GM23338 (cell line): ENCODE results near the gene CNTNAP2. TPM values are rescaled to one million over a fixed set of nuclear protein-coding genes. Genes with fewer than 3 reads are reported as not detected.

Source experiments
- EZH2 ChIP-seq: fragments of 200-600 bp; sonication (generic); IDR thresholded peaks from one replicate; pipeline ENCODE4 v1.8.0; 2017; ENCODE audit warnings: antibody characterized with exemption, mild to moderate bottlenecking, low read depth; ENCODE audit not compliant: unreplicated experiment
- EZH2phosphoT487 ChIP-seq: fragments of 200-600 bp; sonication (generic); IDR thresholded peaks from one replicate; pipeline ENCODE4 v1.8.1; 2018; ENCODE audit warnings: antibody characterized with exemption; ENCODE audit not compliant: unreplicated experiment
- JUNB ChIP-seq: IDR thresholded peaks from one replicate; pipeline ENCODE4 v1.6.1; 2016; ENCODE audit warnings: antibody characterized with exemption; ENCODE audit not compliant: unreplicated experiment
- NANOG ChIP-seq: IDR thresholded peaks from 2 replicates; pipeline ENCODE4 v1.6.1; 2016; ENCODE audit warnings: antibody characterized with exemption, borderline replicate concordance
- POLR2AphosphoS5 ChIP-seq: IDR thresholded peaks from 2 replicates; pipeline ENCODE4 v1.6.1; 2016; ENCODE audit warnings: antibody characterized with exemption, low read depth
- ZNF114 ChIP-seq: fragments of 250-450 bp; sonication (Bioruptor Pico); IDR thresholded peaks from 2 replicates; pipeline ENCODE4 v1.5.0; 2020; ENCODE audit warnings: mild to moderate bottlenecking, moderate library complexity
- polyA plus RNA-seq: library from polyadenylated mRNA; unstranded; fragments of >200 nt; fragmentation: Nextera tagmentation; extraction: Ambion mirVana; gene quantifications from 2 replicates; pipeline ENCODE4 v1.2.1, GENCODE V29; 2016
- total RNA-seq: library from RNA; depleted of rRNA; stranded (reverse); fragments of >200 nt; shearing (Covaris generic); gene quantifications from 2 replicates; pipeline ENCODE4 v1.2.3, GENCODE V29; 2014
- TF ChIP-seq, protein P1 (sequence below): fragments of 250-450 bp; sonication (Bioruptor Pico); IDR thresholded peaks from 2 replicates; pipeline ENCODE4 v1.5.0; 2020; ENCODE audit warnings: mild to moderate bottlenecking, moderate library complexity
- TF ChIP-seq, protein P2 (sequence below), 2 experiments: fragments of 200-600 bp in 1 of 2; sonication (generic) in 1 of 2; conservative IDR thresholded peaks; 2 replicates each; pipeline versions ENCODE4 v1.5.1 to v1.6.1; 2016 to 2017; ENCODE audit warnings: antibody characterized with exemption in 2 of 2, low read depth in 2 of 2, mild to moderate bottlenecking in 2 of 2, moderate library complexity in 1 of 2
- TF ChIP-seq, protein P3 (sequence below): IDR thresholded peaks from 2 replicates; pipeline ENCODE4 v1.6.1; 2016; ENCODE audit warnings: antibody characterized with exemption
- TF ChIP-seq, protein P4 (sequence below): IDR thresholded peaks from one replicate; pipeline ENCODE4 v1.6.1; 2018; ENCODE audit warnings: antibody characterized with exemption; ENCODE audit not compliant: unreplicated experiment

Gene CNTNAP2
- total and polyA plus RNA-seq, 2 experiments from 2014 or later = 38.2 to 61.3 TPM

DNA sequence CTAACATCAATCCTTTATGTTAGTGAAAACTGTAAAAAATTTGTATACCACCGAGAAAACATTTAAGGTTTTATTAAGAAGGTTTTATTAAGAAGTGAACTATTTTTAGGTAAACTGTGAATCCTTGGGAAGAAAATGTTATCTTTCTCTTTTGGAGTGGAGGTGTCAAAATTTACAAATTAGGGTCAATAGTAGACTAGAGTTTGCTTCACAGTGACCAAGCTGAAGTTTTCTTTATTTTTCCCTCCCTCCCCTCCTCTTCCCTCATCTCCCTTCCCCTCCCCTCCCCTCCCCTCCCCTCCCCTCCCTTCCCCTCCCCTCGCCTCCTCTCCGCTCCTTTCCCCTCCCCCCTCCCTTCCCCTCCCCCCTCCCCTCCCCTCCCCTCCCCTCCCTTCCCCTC lies 168.8 kb downstream of the CNTNAP2 start (continued):
- TF ChIP-seq, protein P1, sequence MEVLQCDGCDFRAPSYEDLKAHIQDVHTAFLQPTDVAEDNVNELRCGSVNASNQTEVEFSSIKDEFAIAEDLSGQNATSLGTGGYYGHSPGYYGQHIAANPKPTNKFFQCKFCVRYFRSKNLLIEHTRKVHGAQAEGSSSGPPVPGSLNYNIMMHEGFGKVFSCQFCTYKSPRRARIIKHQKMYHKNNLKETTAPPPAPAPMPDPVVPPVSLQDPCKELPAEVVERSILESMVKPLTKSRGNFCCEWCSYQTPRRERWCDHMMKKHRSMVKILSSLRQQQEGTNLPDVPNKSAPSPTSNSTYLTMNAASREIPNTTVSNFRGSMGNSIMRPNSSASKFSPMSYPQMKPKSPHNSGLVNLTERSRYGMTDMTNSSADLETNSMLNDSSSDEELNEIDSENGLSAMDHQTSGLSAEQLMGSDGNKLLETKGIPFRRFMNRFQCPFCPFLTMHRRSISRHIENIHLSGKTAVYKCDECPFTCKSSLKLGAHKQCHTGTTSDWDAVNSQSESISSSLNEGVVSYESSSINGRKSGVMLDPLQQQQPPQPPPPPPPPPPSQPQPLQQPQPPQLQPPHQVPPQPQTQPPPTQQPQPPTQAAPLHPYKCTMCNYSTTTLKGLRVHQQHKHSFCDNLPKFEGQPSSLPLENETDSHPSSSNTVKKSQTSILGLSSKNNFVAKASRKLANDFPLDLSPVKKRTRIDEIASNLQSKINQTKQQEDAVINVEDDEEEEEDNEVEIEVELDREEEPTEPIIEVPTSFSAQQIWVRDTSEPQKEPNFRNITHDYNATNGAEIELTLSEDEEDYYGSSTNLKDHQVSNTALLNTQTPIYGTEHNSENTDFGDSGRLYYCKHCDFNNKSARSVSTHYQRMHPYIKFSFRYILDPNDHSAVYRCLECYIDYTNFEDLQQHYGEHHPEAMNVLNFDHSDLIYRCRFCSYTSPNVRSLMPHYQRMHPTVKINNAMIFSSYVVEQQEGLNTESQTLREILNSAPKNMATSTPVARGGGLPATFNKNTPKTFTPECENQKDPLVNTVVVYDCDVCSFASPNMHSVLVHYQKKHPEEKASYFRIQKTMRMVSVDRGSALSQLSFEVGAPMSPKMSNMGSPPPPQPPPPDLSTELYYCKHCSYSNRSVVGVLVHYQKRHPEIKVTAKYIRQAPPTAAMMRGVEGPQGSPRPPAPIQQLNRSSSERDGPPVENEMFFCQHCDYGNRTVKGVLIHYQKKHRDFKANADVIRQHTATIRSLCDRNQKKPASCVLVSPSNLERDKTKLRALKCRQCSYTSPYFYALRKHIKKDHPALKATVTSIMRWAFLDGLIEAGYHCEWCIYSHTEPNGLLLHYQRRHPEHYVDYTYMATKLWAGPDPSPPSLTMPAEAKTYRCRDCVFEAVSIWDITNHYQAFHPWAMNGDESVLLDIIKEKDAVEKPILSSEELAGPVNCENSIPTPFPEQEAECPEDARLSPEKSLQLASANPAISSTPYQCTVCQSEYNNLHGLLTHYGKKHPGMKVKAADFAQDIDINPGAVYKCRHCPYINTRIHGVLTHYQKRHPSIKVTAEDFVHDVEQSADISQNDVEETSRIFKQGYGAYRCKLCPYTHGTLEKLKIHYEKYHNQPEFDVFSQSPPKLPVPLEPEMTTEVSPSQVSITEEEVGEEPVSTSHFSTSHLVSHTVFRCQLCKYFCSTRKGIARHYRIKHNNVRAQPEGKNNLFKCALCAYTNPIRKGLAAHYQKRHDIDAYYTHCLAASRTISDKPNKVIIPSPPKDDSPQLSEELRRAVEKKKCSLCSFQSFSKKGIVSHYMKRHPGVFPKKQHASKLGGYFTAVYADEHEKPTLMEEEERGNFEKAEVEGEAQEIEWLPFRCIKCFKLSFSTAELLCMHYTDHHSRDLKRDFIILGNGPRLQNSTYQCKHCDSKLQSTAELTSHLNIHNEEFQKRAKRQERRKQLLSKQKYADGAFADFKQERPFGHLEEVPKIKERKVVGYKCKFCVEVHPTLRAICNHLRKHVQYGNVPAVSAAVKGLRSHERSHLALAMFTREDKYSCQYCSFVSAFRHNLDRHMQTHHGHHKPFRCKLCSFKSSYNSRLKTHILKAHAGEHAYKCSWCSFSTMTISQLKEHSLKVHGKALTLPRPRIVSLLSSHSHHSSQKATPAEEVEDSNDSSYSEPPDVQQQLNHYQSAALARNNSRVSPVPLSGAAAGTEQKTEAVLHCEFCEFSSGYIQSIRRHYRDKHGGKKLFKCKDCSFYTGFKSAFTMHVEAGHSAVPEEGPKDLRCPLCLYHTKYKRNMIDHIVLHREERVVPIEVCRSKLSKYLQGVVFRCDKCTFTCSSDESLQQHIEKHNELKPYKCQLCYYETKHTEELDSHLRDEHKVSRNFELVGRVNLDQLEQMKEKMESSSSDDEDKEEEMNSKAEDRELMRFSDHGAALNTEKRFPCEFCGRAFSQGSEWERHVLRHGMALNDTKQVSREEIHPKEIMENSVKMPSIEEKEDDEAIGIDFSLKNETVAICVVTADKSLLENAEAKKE (CRISPR knock-in tag) = no peak
- TF ChIP-seq, protein P2, sequence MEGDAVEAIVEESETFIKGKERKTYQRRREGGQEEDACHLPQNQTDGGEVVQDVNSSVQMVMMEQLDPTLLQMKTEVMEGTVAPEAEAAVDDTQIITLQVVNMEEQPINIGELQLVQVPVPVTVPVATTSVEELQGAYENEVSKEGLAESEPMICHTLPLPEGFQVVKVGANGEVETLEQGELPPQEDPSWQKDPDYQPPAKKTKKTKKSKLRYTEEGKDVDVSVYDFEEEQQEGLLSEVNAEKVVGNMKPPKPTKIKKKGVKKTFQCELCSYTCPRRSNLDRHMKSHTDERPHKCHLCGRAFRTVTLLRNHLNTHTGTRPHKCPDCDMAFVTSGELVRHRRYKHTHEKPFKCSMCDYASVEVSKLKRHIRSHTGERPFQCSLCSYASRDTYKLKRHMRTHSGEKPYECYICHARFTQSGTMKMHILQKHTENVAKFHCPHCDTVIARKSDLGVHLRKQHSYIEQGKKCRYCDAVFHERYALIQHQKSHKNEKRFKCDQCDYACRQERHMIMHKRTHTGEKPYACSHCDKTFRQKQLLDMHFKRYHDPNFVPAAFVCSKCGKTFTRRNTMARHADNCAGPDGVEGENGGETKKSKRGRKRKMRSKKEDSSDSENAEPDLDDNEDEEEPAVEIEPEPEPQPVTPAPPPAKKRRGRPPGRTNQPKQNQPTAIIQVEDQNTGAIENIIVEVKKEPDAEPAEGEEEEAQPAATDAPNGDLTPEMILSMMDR (conservative IDR thresholded peaks at IDR 0.05; ENCODE audit: low read depth in 2 of 2) = no peak
- no peak for TF ChIP-seq POLR2AphosphoS5
- TF ChIP-seq EZH2 = no peak
- no peak for TF ChIP-seq ZNF114 (CRISPR knock-in tag)
- TF ChIP-seq NANOG = no peak
- TF ChIP-seq JUNB = no peak
- TF ChIP-seq, protein P3, sequence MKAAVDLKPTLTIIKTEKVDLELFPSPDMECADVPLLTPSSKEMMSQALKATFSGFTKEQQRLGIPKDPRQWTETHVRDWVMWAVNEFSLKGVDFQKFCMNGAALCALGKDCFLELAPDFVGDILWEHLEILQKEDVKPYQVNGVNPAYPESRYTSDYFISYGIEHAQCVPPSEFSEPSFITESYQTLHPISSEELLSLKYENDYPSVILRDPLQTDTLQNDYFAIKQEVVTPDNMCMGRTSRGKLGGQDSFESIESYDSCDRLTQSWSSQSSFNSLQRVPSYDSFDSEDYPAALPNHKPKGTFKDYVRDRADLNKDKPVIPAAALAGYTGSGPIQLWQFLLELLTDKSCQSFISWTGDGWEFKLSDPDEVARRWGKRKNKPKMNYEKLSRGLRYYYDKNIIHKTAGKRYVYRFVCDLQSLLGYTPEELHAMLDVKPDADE = no peak
- TF ChIP-seq, protein P4, sequence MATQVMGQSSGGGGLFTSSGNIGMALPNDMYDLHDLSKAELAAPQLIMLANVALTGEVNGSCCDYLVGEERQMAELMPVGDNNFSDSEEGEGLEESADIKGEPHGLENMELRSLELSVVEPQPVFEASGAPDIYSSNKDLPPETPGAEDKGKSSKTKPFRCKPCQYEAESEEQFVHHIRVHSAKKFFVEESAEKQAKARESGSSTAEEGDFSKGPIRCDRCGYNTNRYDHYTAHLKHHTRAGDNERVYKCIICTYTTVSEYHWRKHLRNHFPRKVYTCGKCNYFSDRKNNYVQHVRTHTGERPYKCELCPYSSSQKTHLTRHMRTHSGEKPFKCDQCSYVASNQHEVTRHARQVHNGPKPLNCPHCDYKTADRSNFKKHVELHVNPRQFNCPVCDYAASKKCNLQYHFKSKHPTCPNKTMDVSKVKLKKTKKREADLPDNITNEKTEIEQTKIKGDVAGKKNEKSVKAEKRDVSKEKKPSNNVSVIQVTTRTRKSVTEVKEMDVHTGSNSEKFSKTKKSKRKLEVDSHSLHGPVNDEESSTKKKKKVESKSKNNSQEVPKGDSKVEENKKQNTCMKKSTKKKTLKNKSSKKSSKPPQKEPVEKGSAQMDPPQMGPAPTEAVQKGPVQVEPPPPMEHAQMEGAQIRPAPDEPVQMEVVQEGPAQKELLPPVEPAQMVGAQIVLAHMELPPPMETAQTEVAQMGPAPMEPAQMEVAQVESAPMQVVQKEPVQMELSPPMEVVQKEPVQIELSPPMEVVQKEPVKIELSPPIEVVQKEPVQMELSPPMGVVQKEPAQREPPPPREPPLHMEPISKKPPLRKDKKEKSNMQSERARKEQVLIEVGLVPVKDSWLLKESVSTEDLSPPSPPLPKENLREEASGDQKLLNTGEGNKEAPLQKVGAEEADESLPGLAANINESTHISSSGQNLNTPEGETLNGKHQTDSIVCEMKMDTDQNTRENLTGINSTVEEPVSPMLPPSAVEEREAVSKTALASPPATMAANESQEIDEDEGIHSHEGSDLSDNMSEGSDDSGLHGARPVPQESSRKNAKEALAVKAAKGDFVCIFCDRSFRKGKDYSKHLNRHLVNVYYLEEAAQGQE = no peak
- no peak for TF ChIP-seq EZH2phosphoT487
